GM18907 (cell line): ENCODE results near the gene OR56B1.

Experiments used
- ATAC-seq: cut with Tn5 transposase; IDR thresholded peaks from one replicate; pipeline ENCODE4 v1.9.1; 2021; ENCODE audit warnings: mild to moderate bottlenecking, moderate library complexity; ENCODE audit not compliant: unreplicated experiment

Gene OR56B1

DNA sequence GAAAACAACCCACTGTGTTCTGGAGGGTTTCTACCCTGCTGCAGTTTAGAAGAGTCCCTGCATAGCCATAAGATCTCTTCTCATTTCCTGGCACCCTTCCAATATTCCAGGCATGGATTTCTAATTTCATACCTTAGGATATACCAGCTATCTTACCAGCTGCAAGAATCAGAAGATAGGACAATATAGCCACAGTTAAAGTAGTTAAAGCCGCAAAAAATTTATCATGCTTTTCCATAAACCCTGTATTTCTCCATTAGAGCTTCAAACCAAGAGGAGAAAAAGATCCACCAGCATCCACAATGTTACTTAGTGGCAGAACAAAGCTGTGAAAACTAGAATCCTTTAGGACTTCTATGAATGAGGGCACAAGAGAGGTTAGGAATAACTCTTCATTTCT is 8.6 kb upstream of the OR56B1 start:
- ATAC-seq, result no peak

DNA sequence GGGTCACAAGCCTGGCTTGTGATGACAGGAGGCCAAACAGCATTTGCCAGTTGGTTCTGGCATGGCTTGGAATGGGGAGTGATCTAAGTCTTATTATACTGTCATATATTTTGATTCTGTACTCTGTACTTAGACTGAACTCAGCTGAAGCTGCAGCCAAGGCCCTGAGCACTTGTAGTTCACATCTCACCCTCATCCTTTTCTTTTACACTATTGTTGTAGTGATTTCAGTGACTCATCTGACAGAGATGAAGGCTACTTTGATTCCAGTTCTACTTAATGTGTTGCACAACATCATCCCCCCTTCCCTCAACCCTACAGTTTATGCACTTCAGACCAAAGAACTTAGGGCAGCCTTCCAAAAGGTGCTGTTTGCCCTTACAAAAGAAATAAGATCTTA is 843 bp downstream of the OR56B1 start:
- ATAC-seq, result no peak

DNA sequence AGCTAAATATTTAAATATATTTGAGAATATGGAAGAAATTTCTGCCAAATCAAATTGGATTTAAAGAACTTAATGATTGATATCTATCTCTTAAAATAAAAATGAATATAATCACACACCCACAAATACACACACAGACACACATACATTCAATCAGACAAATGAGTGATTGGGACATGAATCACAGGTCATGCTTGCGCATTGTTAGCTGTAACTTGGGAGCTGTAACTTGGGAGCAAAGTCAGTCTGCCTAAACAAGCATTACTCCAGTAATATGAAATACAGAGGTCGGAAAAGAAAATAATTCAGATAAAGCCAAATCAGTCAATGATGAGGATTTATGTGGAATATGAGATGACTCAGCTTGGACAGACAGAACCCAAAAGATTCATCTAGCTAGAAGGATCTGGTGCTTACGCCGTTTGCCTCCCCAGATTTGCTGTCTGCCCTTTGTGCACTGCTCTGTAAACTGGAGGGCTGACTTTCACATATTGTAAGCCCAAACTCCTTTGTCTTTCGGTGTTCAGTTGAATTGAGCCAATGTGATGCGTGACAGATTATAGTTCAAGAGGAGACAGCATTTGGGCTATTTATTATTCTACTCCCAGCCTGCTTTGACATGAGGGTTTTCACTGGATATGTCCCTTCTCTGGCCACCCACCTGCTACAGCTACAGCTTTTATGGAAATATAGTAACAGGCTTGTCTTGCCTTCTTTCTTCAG is 1.6 kb downstream of the OR56B1 start:
- ATAC-seq, result no peak

DNA sequence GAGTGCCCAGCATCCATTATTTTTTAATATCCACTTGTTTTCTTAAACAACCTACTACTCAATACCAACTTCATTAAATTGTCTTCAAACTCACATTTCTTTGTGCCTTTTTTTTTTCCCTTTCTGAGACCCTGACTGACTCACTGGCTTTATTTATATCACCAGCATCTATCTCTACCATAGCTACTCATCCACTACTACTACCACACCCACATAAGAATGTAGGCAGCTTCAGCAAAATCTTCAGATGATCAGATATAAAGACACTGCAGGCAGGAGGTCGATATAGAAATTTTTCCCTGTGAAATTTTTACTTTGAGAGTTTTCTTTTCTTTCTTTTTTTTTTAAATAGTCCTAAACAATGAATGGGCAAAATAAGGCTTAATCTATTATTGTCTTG is 2.2 kb downstream of the OR56B1 start:
- no peak for ATAC-seq

DNA sequence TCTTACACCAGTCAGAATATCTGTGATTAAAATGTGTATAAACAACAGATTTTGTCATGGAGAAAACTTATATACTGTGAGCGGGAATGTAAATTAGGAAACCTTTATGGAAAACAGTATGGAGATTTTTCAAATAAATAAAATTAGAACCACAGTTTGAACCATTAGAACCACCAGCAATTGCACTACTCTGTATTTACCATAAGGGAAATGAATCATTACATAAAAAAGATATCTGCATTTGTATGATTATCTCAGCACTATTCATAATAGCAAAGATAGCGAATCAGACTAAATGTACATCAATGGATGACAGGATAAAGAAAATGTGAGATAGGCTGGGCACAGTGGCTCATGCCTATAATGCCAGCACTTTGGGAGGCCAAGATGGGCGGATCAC is 10.4 kb downstream of the OR56B1 start:
- no peak for ATAC-seq

DNA sequence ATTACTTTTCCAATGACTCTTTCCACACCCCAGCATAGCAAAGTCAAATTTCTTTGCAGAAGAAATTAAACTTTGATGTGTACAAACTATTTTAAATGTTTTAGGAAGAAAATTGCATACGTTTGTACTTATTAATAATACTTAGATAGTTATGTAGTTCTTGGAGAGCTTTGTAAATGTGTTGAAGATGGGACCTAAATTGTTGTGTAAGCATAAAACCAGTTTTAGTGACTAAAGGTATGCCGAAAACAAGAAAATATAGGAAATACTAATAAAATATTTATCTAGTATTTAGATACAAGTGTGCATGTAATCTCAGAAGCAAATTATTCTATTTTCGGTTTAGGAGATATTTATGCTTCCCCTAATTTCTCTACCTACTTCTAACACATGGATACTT is 13.6 kb downstream of the OR56B1 start:
- no peak for ATAC-seq

DNA sequence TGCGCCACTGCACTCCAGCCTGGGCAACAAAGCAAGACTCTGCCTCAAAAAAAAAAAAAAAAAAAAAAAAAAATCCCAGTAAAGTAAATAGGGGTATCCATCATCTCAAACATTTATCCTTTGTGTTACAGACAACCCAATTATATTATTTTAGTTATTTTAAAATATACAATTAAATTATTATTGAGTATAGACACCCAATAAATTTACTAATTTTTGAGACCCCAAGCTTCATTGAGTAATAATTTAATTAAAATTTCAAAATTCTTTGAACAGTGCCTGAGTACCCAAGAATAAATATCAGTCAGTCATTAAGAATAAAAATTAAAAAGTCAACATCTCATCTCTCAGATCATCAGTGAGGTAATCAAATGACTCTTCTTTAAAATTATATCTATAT is 17.7 kb downstream of the OR56B1 start, which contains the start of gene OR52N4:
Gene OR52N4, plus strand, starts transcription at position 301 of the 400 bp plus-strand sequence. CDS start 498 bp downstream, outside the sequence.
- no peak for ATAC-seq

DNA sequence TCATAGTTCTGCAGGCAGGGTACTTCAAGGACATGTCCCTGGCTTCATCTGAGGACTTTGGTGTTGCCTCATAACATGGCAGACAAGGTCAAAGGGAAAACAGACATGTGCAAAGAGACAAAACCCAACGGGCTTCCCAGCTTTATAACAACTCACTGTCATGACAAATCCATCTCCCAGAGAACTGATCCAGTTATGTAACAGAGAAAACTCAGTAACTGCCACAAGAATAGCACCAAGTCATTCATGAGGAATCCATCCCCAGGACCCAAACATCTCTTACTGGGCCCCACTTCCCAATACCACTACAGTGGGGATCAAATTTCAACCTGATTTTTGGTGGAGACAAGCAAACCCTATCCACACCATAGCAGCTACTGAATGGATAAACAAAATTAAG is 30.8 kb downstream of the OR56B1 start:
- ATAC-seq, result no peak

DNA sequence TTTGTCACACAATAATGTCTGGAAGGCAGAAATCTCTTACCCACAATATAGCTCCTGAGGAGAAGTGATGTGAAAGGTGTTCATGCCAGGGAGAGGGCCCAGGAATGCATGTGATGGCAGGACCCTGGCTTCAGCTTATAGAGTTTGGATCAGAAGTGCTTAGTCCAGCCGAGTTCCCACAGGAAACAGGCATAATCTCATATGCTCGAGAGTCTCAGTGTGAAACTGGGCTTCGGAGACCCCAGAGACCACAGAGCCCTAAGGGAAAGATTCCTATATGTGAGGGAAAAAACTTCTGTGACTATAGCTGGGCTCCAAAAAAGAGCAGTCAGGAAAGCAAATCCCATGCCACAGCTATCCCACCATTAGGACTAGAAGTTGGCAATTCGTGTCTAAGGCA is 47.0 kb downstream of the OR56B1 start, which contains the start of gene OR52N5:
Gene OR52N5, minus strand, starts transcription at position 101 of the 400 bp plus-strand sequence. CDS start 4,721 bp downstream, outside the sequence.
- no peak for ATAC-seq
